Right ventricle myocardium inferior (tissue), 1 donor: ENCODE results near the gene NDST3. TPM values are rescaled to one million over a fixed set of nuclear protein-coding genes. Genes with fewer than 3 reads are reported as not detected.
"Not testable (repeated sequence)": the region's sequence is repeated elsewhere in the genome, so short reads cannot be mapped to it uniquely, and the experiment has no call there.

ENCODE experiments used
- ATAC-seq: fragments of 200-7000 bp; cut with Tn5 transposase; one replicate; pipeline ENCODE4 v1.9.1; 2020; ENCODE audit warnings: mild to moderate bottlenecking, moderate library complexity
- DNase-seq: peaks from one replicate; pipeline ENCODE4 v3.0.0; 2021; ENCODE audit errors: missing footprints
- intact Hi-C: fragments of 100-400 bp; cut with DNase I; formaldehyde crosslinking; loops from one replicate; pipeline ENCODE4 v1.11.0; 2022
- total RNA-seq: library from RNA; stranded (reverse); fragmentation: NEBNext Ultra II Directional; extraction: Animal tissue kit (Norgen Biotek cat#: 25700); gene quantifications from one replicate; pipeline ENCODE4 v1.2.1, GENCODE V29; 2021
- donor health status: DM: no; HTN: yes; CAD: no; lungs with severe emphysema.

Gene NDST3
- total RNA-seq, 1 donor from 2014 or later = not detected

GRCh38 chr4:118249890-118250289 lies 215.6 kb downstream of the NDST3 start:
- ATAC-seq (no peak), DNase-seq (no peak)
- intact Hi-C loops = no loop called here

GRCh38 chr4:118254368-118254767 lies 220.1 kb downstream of the NDST3 start:
- intact Hi-C loops = no loop called here
- DNase-seq (no peak), ATAC-seq (no peak)

- no peak for DNase-seq
- ATAC-seq = no peak
- intact Hi-C loops = no loop called here
Observed at GRCh38 chr4:118259111-118259510, 224.8 kb downstream of the NDST3 start.

- ATAC-seq = no peak
- no peak for DNase-seq
- intact Hi-C loops = no loop called here
Observed at GRCh38 chr4:118260309-118260708, 226.0 kb downstream of the NDST3 start.

GRCh38 chr4:118264096-118264495 lies 229.8 kb downstream of the NDST3 start:
- ATAC-seq (no peak), DNase-seq (no peak)
- intact Hi-C loops = no loop called here

GRCh38 chr4:118265312-118266144 lies 231.2 kb downstream of the NDST3 start:
- ATAC-seq (no peak), DNase-seq (peak; percentile 72)
- intact Hi-C loops = no loop called here

- intact Hi-C loops, ATAC-seq, DNase-seq: not testable (repeated sequence)
Observed at GRCh38 chr4:118266145-118266496, 231.8 kb downstream of the NDST3 start.

- DNase-seq (no peak), ATAC-seq (no peak)
- intact Hi-C loops = no loop called here
Observed at GRCh38 chr4:118268780-118269179, 234.5 kb downstream of the NDST3 start.

- DNase-seq = no peak
- no peak for ATAC-seq
- intact Hi-C loops = no loop called here
Observed at GRCh38 chr4:118270492-118270891, 236.2 kb downstream of the NDST3 start.

- ATAC-seq (no peak), DNase-seq (no peak)
- intact Hi-C loops = no loop called here
Observed at GRCh38 chr4:118271788-118272187, 237.5 kb downstream of the NDST3 start.

- intact Hi-C loops = no loop called here
- no peak for DNase-seq
Observed at GRCh38 chr4:118273642-118274041, 239.4 kb downstream of the NDST3 start.

GRCh38 chr4:118276580-118276979 lies 242.3 kb downstream of the NDST3 start:
- ATAC-seq (no peak), DNase-seq (no peak)
- intact Hi-C loops = no loop called here

More at GRCh38 chr4:118273642-118274041, 239.4 kb downstream of the NDST3 start:
- no peak for ATAC-seq

- no peak for DNase-seq
- ATAC-seq = no peak
- intact Hi-C loops = no loop called here
Observed at GRCh38 chr4:118277243-118277642, 243.0 kb downstream of the NDST3 start.

GRCh38 chr4:118278473-118279274 lies 244.4 kb downstream of the NDST3 start:
- ATAC-seq (peak; percentile 99), DNase-seq (peak; percentile 97)
- intact Hi-C loops = no loop called here

- DNase-seq (no peak), ATAC-seq (no peak)
- intact Hi-C loops = no loop called here
Observed at GRCh38 chr4:118279328-118279727, 245.0 kb downstream of the NDST3 start.

GRCh38 chr4:118279920-118280432 lies 245.7 kb downstream of the NDST3 start:
- intact Hi-C loops = loop anchor here (2.0 to 10.0 kb wide), 2 partner anchors 73 to 405 kb away; partner anchors contain the start of genes METTL14 and PRSS12
- DNase-seq = no peak
- ATAC-seq = no peak

GRCh38 chr4:118280501-118281218 lies 246.4 kb downstream of the NDST3 start:
- ATAC-seq (peak; percentile 38), DNase-seq (no peak)
- intact Hi-C loops = loop anchor here (2.0 to 10.0 kb wide), 2 partner anchors 72 to 404 kb away; partner anchors contain the start of genes METTL14 and PRSS12

GRCh38 chr4:118281611-118282442 lies 247.5 kb downstream of the NDST3 start:
- no peak for DNase-seq
- intact Hi-C loops = loop anchor here (2.0 to 10.0 kb wide), 2 partner anchors 71 to 403 kb away; partner anchors contain the start of genes METTL14 and PRSS12
- ATAC-seq = no peak
